Gastroesophageal sphincter (tissue), 3 donors: Measurements from ENCODE around the gene TTC39B.

Experiments
- POLR2A ChIP-seq, 2 donors: fragments of 450-650 bp; IDR thresholded peaks; one replicate each; pipeline ENCODE4 v1.6.1; 2017; ENCODE audit warnings: antibody characterized with exemption in 2 of 2, mild to moderate bottlenecking in 2 of 2, moderate library complexity in 1 of 2
- POLR2AphosphoS5 ChIP-seq: sonication (generic); formaldehyde crosslinking; IDR thresholded peaks from one replicate; pipeline ENCODE4 v1.6.1; 2017; ENCODE audit warnings: antibody characterized with exemption
- TF ChIP-seq, protein P1 (sequence below), 4 experiments: fragments of 200-600 bp in 2 of 4; fragments of 450-650 bp in 2 of 4; sonication (generic) in 1 of 4; IDR thresholded peaks; one replicate each; pipeline ENCODE4 v1.5.1; 2017 to 2019; ENCODE audit warnings: antibody characterized with exemption in 4 of 4, mild to moderate bottlenecking in 2 of 4, moderate library complexity in 2 of 4

DNA sequence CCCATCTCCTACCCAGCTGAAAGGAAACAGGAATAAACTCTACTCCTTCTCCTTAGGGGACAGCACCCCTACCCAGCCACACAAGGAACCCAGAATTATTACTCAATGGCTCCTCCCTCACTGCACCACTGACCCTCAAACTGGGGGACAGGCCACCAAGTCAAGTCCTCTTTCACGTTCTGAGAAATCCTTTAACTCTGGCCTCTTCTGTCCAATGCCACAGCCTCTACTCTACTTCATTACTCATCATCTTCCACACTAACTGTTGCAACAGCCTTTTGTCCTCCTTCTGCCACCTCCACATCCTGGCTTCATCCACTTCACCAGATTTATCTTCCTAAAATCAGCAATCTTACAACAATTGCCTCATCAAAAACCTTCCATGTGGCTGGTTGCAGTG, 6.8 kb downstream of the TTC39B start:
- TF ChIP-seq, protein P1, sequence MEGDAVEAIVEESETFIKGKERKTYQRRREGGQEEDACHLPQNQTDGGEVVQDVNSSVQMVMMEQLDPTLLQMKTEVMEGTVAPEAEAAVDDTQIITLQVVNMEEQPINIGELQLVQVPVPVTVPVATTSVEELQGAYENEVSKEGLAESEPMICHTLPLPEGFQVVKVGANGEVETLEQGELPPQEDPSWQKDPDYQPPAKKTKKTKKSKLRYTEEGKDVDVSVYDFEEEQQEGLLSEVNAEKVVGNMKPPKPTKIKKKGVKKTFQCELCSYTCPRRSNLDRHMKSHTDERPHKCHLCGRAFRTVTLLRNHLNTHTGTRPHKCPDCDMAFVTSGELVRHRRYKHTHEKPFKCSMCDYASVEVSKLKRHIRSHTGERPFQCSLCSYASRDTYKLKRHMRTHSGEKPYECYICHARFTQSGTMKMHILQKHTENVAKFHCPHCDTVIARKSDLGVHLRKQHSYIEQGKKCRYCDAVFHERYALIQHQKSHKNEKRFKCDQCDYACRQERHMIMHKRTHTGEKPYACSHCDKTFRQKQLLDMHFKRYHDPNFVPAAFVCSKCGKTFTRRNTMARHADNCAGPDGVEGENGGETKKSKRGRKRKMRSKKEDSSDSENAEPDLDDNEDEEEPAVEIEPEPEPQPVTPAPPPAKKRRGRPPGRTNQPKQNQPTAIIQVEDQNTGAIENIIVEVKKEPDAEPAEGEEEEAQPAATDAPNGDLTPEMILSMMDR (IDR thresholded peaks at IDR 0.05), result no peak
- no peak for TF ChIP-seq POLR2AphosphoS5
- no peak for TF ChIP-seq POLR2A (IDR thresholded peaks at IDR 0.05)
